ENCODE results near the gene SEC24D.

DNA sequence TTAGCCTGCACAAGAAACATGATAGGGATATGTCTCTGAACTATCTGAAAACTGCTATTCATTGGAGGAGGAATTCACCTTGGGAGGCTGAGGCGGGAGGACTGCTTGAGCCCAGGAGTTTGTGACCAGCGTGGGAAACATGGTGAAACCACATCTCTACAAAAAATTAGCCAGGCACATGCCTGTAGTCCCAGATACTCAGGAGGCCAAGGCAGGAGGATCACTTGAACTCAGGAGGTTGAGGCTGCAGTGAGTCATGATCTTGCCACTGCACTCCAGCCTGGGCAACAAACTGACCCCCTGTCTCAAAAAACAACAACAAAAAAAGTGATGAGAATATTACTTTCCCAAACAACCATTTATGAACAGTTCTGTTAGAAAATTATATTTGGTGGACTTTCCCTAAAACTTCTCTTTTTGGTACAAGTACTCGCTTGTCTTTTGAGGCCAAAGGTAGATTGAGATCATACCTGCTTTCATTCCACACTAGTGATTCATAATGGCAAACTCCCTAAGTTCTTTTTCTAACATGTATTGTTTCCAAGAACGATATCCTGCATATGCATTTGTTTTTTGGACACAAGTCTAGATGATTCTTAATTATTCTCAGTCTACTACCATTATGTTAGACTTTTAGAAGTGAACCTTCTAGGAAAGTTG lies 117.3 kb downstream of the SEC24D start:
- TF ChIP-seq, protein P1, sequence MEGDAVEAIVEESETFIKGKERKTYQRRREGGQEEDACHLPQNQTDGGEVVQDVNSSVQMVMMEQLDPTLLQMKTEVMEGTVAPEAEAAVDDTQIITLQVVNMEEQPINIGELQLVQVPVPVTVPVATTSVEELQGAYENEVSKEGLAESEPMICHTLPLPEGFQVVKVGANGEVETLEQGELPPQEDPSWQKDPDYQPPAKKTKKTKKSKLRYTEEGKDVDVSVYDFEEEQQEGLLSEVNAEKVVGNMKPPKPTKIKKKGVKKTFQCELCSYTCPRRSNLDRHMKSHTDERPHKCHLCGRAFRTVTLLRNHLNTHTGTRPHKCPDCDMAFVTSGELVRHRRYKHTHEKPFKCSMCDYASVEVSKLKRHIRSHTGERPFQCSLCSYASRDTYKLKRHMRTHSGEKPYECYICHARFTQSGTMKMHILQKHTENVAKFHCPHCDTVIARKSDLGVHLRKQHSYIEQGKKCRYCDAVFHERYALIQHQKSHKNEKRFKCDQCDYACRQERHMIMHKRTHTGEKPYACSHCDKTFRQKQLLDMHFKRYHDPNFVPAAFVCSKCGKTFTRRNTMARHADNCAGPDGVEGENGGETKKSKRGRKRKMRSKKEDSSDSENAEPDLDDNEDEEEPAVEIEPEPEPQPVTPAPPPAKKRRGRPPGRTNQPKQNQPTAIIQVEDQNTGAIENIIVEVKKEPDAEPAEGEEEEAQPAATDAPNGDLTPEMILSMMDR (IDR thresholded peaks at IDR 0.05) = no peak
- no peak for TF ChIP-seq POLR2A (IDR thresholded peaks at IDR 0.05)

Data from heart left ventricle (tissue), 13 donors.